OCI-LY3 (cell line): ENCODE measurements around the gene AP2A2.

Experiments
- H2AFZ ChIP-seq: fragments of 200-600, 300-600 bp; shearing (Covaris generic); 2 replicates; pipeline ENCODE4 v1.6.0; 2014; ENCODE audit warnings: antibody characterized with exemption, low read depth, low read length
- H3K27ac ChIP-seq: fragments of 200-600, 300-600 bp; sonication (generic); 2 replicates; pipeline ENCODE4 v1.5.1; 2014; ENCODE audit warnings: mild to moderate bottlenecking, low read length, moderate library complexity, mixed read lengths
- H3K27me3 ChIP-seq: fragments of 200-600, 300-600 bp; sonication (generic); 2 replicates; pipeline ENCODE4 v1.6.1; 2014; ENCODE audit warnings: low read depth, low read length, mixed read lengths
- H3K36me3 ChIP-seq: fragments of 200-600, 300-600 bp; sonication (generic); replicated peaks from 2 replicates; pipeline ENCODE3; 2014; ENCODE audit warnings: low read depth, low read length, mixed read lengths
- H3K4me1 ChIP-seq: fragments of 300-600, 200-600 bp; sonication (generic); 2 replicates; pipeline ENCODE4 v1.6.1; 2014; ENCODE audit warnings: low read length, mixed read lengths
- H3K4me2 ChIP-seq: fragments of 200-600, 300-600 bp; sonication (generic); 2 replicates; pipeline ENCODE4 v1.6.1; 2014; ENCODE audit warnings: low read length, mixed read lengths
- H3K4me3 ChIP-seq: fragments of 300-600, 200-600 bp; sonication (generic); 2 replicates; pipeline ENCODE4 v1.5.1; 2014; ENCODE audit warnings: antibody characterized with exemption, mild to moderate bottlenecking, low read length, moderate library complexity
- H3K79me2 ChIP-seq: fragments of 300-600, 200-600 bp; shearing (Covaris generic); 2 replicates; pipeline ENCODE4 v1.6.1; 2014; ENCODE audit warnings: mild to moderate bottlenecking, low read length, mixed read lengths
- H3K9ac ChIP-seq: fragments of 300-600, 200-600 bp; shearing (Covaris generic); 2 replicates; pipeline ENCODE4 v1.6.0; 2014; ENCODE audit warnings: mild to moderate bottlenecking, low read length, moderate library complexity
- H3K9me3 ChIP-seq: fragments of 200-600, 300-600 bp; shearing (Covaris generic); 2 replicates; pipeline ENCODE4 v1.6.1; 2014; ENCODE audit warnings: low read length, mixed read lengths; ENCODE audit not compliant: insufficient read depth
- H4K20me1 ChIP-seq: fragments of 200-600, 300-600 bp; sonication (generic); 2 replicates; pipeline ENCODE4 v1.6.1; 2016; ENCODE audit warnings: low read length, mixed read lengths; ENCODE audit not compliant: insufficient read depth
- CTCF ChIP-seq: fragments of 200-600, 300-600 bp; sonication (generic); IDR thresholded peaks from 2 replicates; pipeline ENCODE4 v1.5.1; 2014; ENCODE audit warnings: antibody characterized with exemption, low read length, low read depth
- EZH2phosphoT487 ChIP-seq: fragments of 200-600 bp; shearing (Covaris generic); IDR thresholded peaks from 2 replicates; pipeline ENCODE4 v1.6.1; 2018; ENCODE audit warnings: antibody characterized with exemption, mixed run types, low read depth

Gene AP2A2

GRCh38 chr11:985848-986247 is 60.2 kb downstream of the AP2A2 start:
- Histone ChIP-seq H3K27me3 (no peaks in the 10 kb centered on the region), H3K4me1 (no peaks in the 10 kb centered on the region), H3K9me3 (no peaks in the 10 kb centered on the region), H3K4me3 (no peak overlapping the region), H3K36me3 (peaks cover 18% of the 10 kb centered on the region), H3K9ac (no peak overlapping the region), H3K79me2 (no peaks in the 10 kb centered on the region), H4K20me1 (no peaks in the 10 kb centered on the region), H3K4me2 (no peak overlapping the region), H3K27ac (no peak overlapping the region), H2AFZ (no peak overlapping the region)
- TF ChIP-seq CTCF (no peak), EZH2phosphoT487 (no peak)

GRCh38 chr11:986270-986951 is 60.7 kb downstream of the AP2A2 start:
- Histone ChIP-seq H3K27me3 (no peaks in the 10 kb centered on the region), H3K36me3 (peaks cover 17% of the 10 kb centered on the region), H3K4me2 (no peak overlapping the region), H2AFZ (no peak overlapping the region), H3K9ac (no peak overlapping the region), H4K20me1 (no peaks in the 10 kb centered on the region), H3K4me3 (no peak overlapping the region), H3K4me1 (0 out of 2 replicates have a peak, but pooled peaks cover 4% of the 10 kb centered on the region), H3K79me2 (no peaks in the 10 kb centered on the region), H3K27ac (no peak overlapping the region), H3K9me3 (no peaks in the 10 kb centered on the region)
- TF ChIP-seq EZH2phosphoT487, result no peak
- TF ChIP-seq CTCF, result no peak

- no peaks in the 10 kb centered on the region for H3K79me2 ChIP-seq
- no peaks in the 10 kb centered on the region for H4K20me1 ChIP-seq
- no peaks in the 10 kb centered on the region for H3K9me3 ChIP-seq
- H2AFZ ChIP-seq, result no peak overlapping the region
- TF ChIP-seq CTCF (no peak), EZH2phosphoT487 (no peak)
- H3K27me3 ChIP-seq, result no peaks in the 10 kb centered on the region
- H3K36me3 ChIP-seq, result peaks cover 14% of the 10 kb centered on the region
- H3K4me1 ChIP-seq, result peaks cover 9% of the 10 kb centered on the region; the same call in 1 of the 2 replicates
- no peak overlapping the region for H3K27ac ChIP-seq
- no peak overlapping the region for H3K4me2 ChIP-seq
- H3K4me3 ChIP-seq, result no peak overlapping the region
- H3K9ac ChIP-seq, result no peak overlapping the region
Measured at GRCh38 chr11:986952-987305, 61.3 kb downstream of the AP2A2 start.

- no peaks in the 10 kb centered on the region for H3K79me2 ChIP-seq
- no peaks in the 10 kb centered on the region for H3K27me3 ChIP-seq
- no peak overlapping the region for H3K4me2 ChIP-seq
Measured at GRCh38 chr11:987671-988070, 62.0 kb downstream of the AP2A2 start.

More at GRCh38 chr11:987671-988070, 62.0 kb downstream of the AP2A2 start:
- no peaks in the 10 kb centered on the region for H4K20me1 ChIP-seq
- H3K9ac ChIP-seq, result no peak overlapping the region
- H3K27ac ChIP-seq, result no peak overlapping the region
- no peaks in the 10 kb centered on the region for H3K9me3 ChIP-seq
- H3K4me3 ChIP-seq, result no peak overlapping the region
- peaks cover 9% of the 10 kb centered on the region; the same call in 1 of the 2 replicates for H3K4me1 ChIP-seq
- H3K36me3 ChIP-seq, result peaks cover 17% of the 10 kb centered on the region
- no peak overlapping the region for H2AFZ ChIP-seq
- no peak for TF ChIP-seq EZH2phosphoT487
- no peak for TF ChIP-seq CTCF
